ENCODE results near the gene MYL4. TPM values are rescaled to one million over a fixed set of nuclear protein-coding genes. Genes with fewer than 3 reads are reported as not detected.

MYL4 gene
- total and polyA plus RNA-seq, 2 of the 8 experiments (the other 6 are each of a cell fraction or from before 2014, with no cell fraction given), result 0.12 TPM; not detected in 1

GRCh38 chr17:47184681-47185080 is 24.5 kb upstream of the MYL4 start (continued):
- TF ChIP-seq ZNF274 (IDR thresholded peaks at IDR 0.05; ENCODE audit: borderline replicate concordance, extremely low read depth, low read length) (no peak), CTBP2 (IDR thresholded peaks at IDR 0.05; ENCODE audit: borderline replicate concordance, insufficient read depth, insufficient read length, low read length) (no peak)
